HG03432 (cell line): ENCODE results near the gene SIM2.

Experiments
- ATAC-seq: cut with Tn5 transposase; IDR thresholded peaks from one replicate; pipeline ENCODE4 v1.9.1; 2021; ENCODE audit warnings: mild to moderate bottlenecking, moderate library complexity; ENCODE audit not compliant: unreplicated experiment

The SIM2 gene

DNA sequence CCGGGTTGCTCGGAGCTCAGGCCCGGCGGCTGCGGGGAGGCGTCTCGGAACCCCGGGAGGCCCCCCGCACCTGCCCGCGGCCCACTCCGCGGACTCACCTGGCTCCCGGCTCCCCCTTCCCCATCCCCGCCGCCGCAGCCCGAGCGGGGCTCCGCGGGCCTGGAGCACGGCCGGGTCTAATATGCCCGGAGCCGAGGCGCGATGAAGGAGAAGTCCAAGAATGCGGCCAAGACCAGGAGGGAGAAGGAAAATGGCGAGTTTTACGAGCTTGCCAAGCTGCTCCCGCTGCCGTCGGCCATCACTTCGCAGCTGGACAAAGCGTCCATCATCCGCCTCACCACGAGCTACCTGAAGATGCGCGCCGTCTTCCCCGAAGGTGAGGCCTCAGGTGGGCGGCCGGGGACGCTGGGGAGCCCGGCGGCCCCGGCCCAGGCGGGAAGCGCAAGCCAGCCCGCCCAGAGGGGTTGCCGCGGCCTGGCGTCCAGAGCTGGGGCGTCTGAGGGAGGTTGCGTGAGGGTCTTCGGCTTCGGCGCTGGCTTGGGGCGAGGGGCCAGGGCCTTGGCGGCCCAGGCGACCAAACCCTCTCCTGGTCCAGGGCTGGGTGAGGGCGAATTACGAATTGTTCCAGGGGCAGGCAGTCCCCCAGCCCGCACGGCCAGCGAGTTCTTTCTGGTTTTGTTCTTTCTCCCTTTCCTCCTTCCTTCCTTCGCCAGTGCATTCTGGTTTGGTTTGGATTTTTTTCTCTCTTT is 805 bp downstream of the SIM2 start:
- no peak for ATAC-seq

DNA sequence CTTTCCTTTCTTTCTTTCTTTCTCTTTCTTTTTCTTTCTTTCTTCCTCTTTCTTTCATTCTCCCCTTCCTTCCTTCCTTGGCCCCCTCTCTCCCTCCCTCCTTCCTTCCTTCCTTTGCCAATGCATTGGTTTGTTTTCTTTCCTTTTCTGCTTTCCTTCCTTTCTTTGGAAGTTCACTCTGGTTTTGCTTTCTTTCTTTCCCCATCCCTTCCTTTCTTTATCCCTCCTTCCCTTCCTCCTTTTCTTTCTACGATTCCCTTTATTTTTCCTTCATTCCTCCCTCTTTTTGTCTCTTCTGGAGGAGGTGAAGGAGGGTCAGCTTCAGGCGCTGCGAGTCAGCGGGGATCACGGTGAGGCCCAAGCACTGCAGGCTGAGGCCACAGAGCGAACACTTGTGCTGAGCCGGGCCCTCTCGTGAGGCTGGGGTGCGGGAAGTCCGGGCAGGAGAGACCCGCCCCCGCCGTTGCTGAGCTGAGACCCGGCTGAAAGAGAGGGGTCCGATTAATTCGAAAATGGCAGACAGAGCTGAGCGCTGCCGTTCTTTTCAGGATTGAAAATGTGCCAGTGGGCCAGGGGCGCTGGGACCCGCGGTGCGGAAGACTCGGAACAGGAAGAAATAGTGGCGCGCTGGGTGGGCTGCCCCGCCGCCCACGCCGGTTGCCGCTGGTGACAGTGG is 1.5 kb downstream of the SIM2 start:
- ATAC-seq: no peak

DNA sequence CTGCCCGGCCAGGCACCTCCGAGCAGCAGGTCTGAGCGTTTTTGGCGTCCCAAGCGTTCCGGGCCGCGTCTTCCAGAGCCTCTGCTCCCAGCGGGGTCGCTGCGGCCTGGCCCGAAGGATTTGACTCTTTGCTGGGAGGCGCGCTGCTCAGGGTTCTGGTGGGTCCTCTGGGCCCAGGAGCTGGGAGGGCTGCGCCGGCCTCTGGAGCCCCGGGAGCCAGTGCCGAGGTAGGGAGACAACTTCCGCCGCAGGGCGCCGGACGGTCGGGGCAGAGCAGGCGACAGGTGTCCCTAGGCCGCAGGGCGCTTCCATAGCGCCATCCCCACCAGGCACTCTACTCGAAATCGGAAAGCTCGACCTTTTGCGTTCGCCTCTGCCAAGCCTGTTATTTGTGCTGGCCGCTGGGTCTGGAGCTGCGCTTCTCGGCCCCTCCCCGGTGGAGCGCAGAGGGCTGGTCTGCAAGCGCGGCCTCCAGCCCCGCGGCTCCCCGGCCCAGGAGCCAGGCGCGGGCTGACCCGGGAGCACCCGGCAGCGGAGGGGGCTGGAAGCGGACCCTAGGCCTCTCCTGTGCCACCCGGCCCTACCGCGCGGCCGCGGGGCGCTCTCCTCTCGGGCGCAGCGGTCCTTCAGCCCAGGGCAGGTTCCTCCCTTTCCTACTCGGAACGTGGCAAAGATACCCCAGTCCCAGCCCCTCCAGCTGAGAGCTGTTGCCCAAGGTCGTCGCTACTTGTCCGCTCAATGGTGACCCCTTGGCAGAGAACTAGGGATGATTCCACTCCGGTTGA is 2.2 kb downstream of the SIM2 start:
- ATAC-seq: no peak

DNA sequence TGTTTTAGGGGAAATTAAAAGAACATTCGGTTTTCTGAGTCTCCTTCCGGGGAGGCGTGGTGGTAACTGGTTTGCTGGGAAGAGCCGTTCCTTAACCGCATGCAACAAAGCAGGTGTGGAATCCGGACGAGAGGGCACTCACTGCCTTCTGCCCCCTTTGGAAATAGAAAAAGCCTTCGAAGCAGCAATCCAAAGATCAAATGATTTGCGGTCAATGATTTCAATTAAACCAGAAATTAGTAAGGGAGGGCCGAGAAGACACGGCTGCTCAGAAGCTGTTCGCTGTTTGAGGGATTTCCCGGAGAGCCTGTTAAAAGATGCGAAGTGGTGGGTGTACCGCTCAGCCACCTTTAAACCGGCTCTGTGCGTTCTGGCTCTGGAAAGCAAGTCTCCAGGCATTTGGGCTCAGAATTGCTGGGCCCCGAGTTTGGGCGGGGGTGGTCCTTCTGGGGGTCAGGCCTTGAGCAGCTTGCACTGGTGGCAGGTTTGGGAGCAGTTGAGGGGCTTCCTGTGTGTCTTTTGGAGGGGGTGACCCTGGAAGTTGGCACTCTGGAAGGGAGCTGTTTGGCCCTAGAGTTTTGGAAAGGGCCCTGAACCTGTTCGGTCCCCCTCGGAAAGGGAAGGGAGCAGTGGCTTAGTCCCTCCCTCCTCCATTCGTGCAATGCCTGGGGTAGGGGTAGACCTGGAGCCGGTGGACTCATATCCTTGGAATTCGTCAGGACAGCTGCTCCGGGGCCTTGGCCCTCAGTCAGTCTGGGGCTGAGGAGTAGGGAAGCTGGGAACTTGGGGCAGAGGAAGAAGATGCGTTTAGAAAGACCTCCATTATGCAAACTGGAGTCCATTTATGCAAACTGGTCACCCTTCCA is 3.1 kb downstream of the SIM2 start:
- no peak for ATAC-seq

- ATAC-seq: no peak
Measured at GRCh38 chr21:36702622-36702968, 3.7 kb downstream of the SIM2 start.

DNA sequence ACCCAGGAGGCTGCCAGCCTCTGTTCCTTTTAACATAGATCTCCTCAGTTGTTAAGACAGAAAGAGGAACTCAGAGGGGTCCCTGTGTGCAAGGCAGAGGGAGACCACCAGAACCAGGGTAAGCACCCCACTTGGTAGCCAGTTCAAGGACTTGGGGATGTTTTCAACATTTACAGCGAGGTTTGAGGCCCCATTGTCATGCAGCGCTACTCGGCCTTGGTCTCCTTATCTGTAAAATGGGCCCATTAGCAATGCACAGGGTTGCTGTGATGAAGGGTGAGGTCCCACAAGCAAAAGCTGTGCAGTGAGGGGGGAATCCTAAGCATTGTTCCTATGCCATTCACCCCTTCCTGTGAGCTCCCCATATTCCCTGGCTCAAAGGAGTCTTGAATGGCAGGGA is 4.2 kb downstream of the SIM2 start:
- ATAC-seq: no peak

DNA sequence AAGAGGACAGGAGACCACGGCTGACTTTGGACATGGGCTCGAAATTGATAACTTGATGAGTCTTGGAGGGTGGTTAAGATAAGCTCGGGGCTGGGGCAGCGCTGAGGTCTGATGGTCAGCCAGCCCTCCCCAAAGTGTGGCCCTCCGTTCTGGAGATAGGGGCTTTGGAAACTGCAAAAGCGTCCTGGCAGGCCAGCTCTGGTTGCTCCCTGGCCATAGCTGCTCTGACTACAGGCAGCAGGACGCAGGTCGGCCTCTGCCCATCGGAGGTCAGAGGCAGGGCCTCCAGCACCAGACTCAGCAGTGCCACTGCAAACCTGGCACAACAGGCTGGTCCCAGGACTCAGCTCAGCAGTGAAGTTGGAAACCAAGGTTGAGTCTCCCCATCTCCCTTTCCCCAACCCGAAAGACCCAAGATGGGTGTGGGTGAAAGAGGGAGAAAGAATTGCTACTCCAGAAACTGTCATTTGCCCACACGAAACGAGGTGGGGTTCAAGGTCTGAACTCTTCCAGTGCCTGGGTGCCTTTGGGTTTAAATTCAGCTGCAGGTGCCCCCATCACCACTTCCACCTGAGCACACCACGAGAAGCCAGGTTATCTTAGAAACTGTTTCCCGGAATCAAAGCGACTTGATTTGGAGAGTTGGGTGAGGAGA is 4.8 kb downstream of the SIM2 start:
- ATAC-seq: no peak

DNA sequence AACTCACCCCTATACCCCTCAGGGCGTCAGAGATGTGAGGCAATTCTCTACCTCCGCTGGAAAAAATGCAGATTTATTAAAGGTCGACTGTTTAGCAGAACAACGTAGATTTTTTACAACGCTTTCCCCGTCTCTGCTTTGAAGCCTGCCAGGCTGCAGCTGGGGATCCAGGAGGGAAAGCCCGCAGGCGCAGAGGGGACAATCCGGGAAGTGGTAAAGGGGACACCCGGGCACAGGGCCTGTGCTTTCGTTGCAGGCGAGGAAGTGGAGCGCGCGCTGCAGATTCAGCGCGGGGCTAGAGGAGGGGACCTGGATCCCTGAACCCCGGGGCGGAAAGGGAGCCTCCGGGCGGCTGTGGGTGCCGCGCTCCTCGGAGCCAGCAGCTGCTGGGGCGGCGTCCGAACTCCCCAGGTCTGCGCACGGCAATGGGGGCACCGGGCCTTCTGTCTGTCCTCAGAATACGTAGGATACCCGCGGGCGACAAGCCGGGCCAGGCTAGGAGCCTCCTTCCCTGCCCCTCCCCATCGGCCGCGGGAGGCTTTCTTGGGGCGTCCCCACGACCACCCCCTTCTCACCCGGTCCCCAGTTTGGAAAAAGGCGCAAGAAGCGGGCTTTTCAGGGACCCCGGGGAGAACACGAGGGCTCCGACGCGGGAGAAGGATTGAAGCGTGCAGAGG is 5.5 kb downstream of the SIM2 start:
- ATAC-seq: no peak

DNA sequence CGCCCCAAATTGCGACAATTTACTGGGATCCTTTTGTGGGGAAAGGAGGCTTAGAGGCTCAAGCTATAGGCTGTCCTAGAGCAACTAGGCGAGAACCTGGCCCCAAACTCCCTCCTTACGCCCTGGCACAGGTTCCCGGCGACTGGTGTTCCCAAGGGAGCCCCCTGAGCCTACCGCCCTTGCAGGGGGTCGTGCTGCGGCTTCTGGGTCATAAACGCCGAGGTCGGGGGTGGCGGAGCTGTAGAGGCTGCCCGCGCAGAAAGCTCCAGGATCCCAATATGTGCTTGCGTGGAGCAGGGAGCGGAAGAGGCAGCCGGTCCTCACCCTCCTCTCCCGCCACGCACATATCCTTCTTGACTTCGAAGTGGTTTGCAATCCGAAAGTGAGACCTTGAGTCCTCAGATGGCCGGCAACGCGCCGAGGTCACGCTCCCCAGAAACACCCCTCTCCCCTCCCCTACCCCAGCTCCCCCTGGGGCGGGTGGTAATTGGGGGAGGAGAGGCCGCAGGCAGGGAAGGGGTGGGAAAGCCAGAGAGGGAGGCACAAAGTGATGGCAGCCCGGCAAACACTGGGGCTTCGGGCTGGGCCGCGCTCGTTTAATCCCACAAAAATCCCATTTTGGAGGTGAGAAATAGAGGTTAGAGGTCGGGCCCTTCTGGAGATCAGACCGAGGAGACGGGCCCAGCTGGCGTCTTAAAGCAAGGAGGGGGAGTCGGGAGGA is 6.2 kb downstream of the SIM2 start:
- no peak for ATAC-seq

- no peak for ATAC-seq
Measured at GRCh38 chr21:36705679-36706481, 7.0 kb downstream of the SIM2 start.

DNA sequence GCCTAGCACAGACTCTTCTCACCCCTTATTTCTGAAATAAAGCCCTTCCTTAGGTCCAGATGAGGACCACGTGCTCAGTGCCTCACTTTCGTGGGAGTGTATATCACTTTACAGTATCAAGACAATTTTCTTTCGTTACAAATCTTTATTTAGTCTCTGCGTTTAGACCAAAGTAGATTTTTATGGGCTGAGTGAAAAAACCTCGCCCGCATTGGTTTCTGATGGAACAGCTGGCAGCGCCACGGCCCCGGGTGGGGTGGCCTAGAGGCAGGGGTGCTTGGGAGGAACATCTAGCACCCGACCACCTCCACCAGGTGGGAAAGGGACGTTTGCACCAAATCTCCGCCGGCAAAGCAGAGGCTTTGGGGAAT is 7.6 kb downstream of the SIM2 start:
- no peak for ATAC-seq

DNA sequence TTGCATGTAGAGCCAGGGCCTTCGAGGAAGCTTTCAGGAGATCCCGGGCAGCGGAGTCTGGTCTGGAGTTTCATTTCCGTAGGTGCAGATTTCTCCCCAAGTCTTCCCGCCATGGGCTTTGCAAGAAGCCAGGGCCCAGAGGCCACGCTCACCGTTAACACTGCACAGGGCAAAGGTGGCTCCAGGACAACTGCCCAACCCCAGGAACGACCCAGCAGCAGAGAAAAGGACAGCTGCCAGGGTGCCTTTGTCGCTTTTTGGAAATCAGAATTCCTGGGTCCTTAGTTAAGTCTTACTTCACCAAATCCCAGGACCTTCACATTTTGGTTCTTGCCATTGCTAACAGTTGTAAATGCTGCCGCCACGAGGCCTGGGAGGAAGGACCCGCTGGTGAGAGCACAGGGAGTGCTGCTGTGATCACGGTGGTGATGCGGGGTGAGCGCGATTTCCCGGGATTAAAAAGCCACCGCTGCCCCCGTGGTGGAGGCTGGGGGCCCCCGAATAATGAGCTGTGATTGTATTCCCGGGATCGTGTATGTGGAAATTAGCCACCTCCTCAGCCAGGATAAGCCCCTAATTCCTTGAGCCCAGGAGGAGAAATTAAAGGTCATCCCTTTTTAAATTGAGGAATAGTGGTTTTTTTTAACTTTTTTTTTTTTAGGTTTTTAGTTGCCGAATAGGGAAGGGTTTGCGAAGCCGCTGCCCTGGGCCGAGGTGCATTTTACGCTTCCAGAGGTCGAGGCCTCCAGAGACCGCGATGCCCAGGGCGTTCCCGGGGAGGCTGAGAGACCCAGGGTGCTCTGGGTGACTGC is 8.2 kb downstream of the SIM2 start:
- no peak for ATAC-seq

- ATAC-seq: no peak
Measured at GRCh38 chr21:36707763-36708285, 8.9 kb downstream of the SIM2 start.

- no peak for ATAC-seq
Measured at GRCh38 chr21:36708286-36709029, 9.5 kb downstream of the SIM2 start.

- no peak for ATAC-seq
Measured at GRCh38 chr21:36709030-36709867, 10.3 kb downstream of the SIM2 start.
